Measurements from ENCODE around the gene RAB31. TPM values are rescaled to one million over a fixed set of nuclear protein-coding genes. Genes with fewer than 3 reads are reported as not detected.

Gene RAB31
- total RNA-seq, 4 donors from 2014 or later: 108 to 181 (median 136) TPM

DNA sequence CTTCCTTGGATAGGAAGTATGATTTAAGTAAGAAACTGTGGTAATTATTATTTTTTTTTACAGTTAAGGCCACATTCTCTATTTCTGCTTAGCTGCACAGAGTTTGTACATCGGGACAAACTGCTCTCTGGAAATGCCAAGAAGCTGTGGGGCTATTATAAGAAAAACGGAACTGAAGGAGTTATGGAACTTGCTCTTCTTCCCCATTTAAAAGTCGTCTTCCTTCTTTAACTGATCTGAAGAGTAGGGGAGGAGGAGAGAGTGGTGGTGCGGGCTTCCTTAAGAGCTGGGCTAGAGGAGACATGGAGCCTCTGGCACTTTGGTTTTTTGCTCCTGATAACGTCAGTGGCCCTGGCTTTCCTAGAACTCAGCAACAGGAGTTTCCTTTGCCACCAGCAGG is 54.4 kb downstream of the RAB31 start:
- Histone ChIP-seq H3K36me3 (no peaks in the 10 kb centered on the region), H3K27me3 (no peaks in the 10 kb centered on the region), H3K9me3 (no peaks in the 10 kb centered on the region), H3K27ac (peak overlapping the region in 1 of 4 donors; percentile 39), H3K4me1 (peaks cover 0 to 19% (median 3%) of the 10 kb centered on the region in 3 donors), H3K4me3 (no peak overlapping the region)
- no peak for ATAC-seq
- 86 to 92% methylated on average over 3 to 5 of the region's 5 CpGs for WGBS, 2 donors (ENCODE audit: low coverage in 1 of 2)
- TF ChIP-seq EP300 (IDR thresholded peaks at IDR 0.05) (no peak), POLR2AphosphoS5 (IDR thresholded peaks at IDR 0.05) (no peak), POLR2A (IDR thresholded peaks at IDR 0.05) (no peak)
- TF ChIP-seq, protein P1, sequence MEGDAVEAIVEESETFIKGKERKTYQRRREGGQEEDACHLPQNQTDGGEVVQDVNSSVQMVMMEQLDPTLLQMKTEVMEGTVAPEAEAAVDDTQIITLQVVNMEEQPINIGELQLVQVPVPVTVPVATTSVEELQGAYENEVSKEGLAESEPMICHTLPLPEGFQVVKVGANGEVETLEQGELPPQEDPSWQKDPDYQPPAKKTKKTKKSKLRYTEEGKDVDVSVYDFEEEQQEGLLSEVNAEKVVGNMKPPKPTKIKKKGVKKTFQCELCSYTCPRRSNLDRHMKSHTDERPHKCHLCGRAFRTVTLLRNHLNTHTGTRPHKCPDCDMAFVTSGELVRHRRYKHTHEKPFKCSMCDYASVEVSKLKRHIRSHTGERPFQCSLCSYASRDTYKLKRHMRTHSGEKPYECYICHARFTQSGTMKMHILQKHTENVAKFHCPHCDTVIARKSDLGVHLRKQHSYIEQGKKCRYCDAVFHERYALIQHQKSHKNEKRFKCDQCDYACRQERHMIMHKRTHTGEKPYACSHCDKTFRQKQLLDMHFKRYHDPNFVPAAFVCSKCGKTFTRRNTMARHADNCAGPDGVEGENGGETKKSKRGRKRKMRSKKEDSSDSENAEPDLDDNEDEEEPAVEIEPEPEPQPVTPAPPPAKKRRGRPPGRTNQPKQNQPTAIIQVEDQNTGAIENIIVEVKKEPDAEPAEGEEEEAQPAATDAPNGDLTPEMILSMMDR (IDR thresholded peaks at IDR 0.05): no peak

- no peak for ATAC-seq
- no peaks in the 10 kb centered on the region for H3K9me3 ChIP-seq
- H3K4me1 ChIP-seq: peaks cover 0 to 16% (median 3%) of the 10 kb centered on the region in 3 donors
- TF ChIP-seq EP300 (IDR thresholded peaks at IDR 0.05) (no peak), POLR2A (IDR thresholded peaks at IDR 0.05) (no peak), POLR2AphosphoS5 (IDR thresholded peaks at IDR 0.05) (no peak)
- TF ChIP-seq, protein P1 (IDR thresholded peaks at IDR 0.05): no peak
- 95 to 98% methylated on average over 4 to 5 of the region's 5 CpGs for WGBS, 2 donors (ENCODE audit: low coverage in 1 of 2)
- peak overlapping the region in 1 of 4 donors; percentile 39 for H3K27ac ChIP-seq
- H3K4me3 ChIP-seq: no peak overlapping the region
- no peaks in the 10 kb centered on the region for H3K36me3 ChIP-seq
- no peaks in the 10 kb centered on the region for H3K27me3 ChIP-seq
Measured at GRCh38 chr18:9763157-9763556, 55.1 kb downstream of the RAB31 start.

GRCh38 chr18:9764011-9764481 is 55.9 kb downstream of the RAB31 start:
- no peaks in the 10 kb centered on the region for H3K9me3 ChIP-seq
- no peaks in the 10 kb centered on the region for H3K36me3 ChIP-seq
- WGBS, 2 donors (ENCODE audit: low coverage in 1 of 2): 59 to 63% methylated on average over 3 to 4 of the region's 7 CpGs
- ATAC-seq: no peak
- TF ChIP-seq, protein P1 (IDR thresholded peaks at IDR 0.05): no peak
- TF ChIP-seq POLR2A (IDR thresholded peaks at IDR 0.05) (no peak), EP300 (IDR thresholded peaks at IDR 0.05) (no peak), POLR2AphosphoS5 (IDR thresholded peaks at IDR 0.05) (no peak)
- H3K27ac ChIP-seq: peak overlapping the region in 1 of 4 donors; percentile 26
- H3K4me1 ChIP-seq: peaks cover 0 to 16% (median 3%) of the 10 kb centered on the region in 3 donors
- no peaks in the 10 kb centered on the region for H3K27me3 ChIP-seq
- no peak overlapping the region for H3K4me3 ChIP-seq

GRCh38 chr18:9765501-9765900 is 57.4 kb downstream of the RAB31 start:
- H3K27ac ChIP-seq: peak overlapping the region in 2 of 4 donors; percentile 10 to 37
- no peak for ATAC-seq
- 66 to 73% methylated on average over 2 to 3 of the region's 4 CpGs for WGBS, 2 donors (ENCODE audit: low coverage in 1 of 2)

More at GRCh38 chr18:9765501-9765900, 57.4 kb downstream of the RAB31 start:
- H3K36me3 ChIP-seq: no peaks in the 10 kb centered on the region
- H3K27me3 ChIP-seq: no peaks in the 10 kb centered on the region
- no peaks in the 10 kb centered on the region for H3K9me3 ChIP-seq
- no peak overlapping the region for H3K4me3 ChIP-seq
- TF ChIP-seq POLR2A (IDR thresholded peaks at IDR 0.05) (no peak), EP300 (IDR thresholded peaks at IDR 0.05) (no peak), POLR2AphosphoS5 (IDR thresholded peaks at IDR 0.05) (no peak)
- TF ChIP-seq, protein P1 (IDR thresholded peaks at IDR 0.05): no peak
- H3K4me1 ChIP-seq: peaks cover 0 to 29% (median 3%) of the 10 kb centered on the region in 3 donors
